ENCODE measurements around the gene PNPLA5.

The PNPLA5 gene

DNA sequence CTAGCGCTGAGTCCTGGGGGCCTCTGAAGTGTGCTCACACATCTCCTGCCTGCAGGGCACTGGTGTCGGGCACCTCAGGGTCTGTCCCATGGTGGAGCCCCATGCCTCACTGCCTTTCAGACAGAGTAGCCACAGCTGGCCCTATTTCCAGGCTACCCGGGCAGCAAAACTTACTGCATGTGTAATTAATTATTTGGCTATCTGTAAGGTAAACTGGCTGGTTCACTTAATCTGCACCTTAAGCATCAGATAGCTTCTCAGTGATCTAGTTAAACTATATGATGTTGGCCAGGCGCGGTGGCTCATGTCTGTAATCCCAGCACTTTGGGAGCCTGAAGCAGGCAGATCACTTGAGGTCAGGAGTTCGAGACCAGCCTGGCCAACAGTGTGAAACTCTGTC is 37.1 kb upstream of the PNPLA5 start:
- no peak for DNase-seq (ENCODE audit: low read depth in 1 of 2, low spot score in 1 of 2)
- no peak overlapping the region for H3K4me3 ChIP-seq (replicated peaks; ENCODE audit: insufficient read depth, low read length)
- no peak overlapping the region for H3K27ac ChIP-seq (replicated peaks)
- peaks cover 10% of the 10 kb centered on the region for H3K27me3 ChIP-seq (ENCODE audit: insufficient read depth, poor library complexity, severe bottlenecking)
- TF ChIP-seq, protein P1, sequence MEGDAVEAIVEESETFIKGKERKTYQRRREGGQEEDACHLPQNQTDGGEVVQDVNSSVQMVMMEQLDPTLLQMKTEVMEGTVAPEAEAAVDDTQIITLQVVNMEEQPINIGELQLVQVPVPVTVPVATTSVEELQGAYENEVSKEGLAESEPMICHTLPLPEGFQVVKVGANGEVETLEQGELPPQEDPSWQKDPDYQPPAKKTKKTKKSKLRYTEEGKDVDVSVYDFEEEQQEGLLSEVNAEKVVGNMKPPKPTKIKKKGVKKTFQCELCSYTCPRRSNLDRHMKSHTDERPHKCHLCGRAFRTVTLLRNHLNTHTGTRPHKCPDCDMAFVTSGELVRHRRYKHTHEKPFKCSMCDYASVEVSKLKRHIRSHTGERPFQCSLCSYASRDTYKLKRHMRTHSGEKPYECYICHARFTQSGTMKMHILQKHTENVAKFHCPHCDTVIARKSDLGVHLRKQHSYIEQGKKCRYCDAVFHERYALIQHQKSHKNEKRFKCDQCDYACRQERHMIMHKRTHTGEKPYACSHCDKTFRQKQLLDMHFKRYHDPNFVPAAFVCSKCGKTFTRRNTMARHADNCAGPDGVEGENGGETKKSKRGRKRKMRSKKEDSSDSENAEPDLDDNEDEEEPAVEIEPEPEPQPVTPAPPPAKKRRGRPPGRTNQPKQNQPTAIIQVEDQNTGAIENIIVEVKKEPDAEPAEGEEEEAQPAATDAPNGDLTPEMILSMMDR (IDR thresholded peaks at IDR 0.05; ENCODE audit: insufficient read depth, low read length): no peak
- TF ChIP-seq POLR2AphosphoS5 (IDR thresholded peaks at IDR 0.05; ENCODE audit: low read depth): no peak

GRCh38 chr22:43928468-43928867 is 36.7 kb upstream of the PNPLA5 start:
- H3K27ac ChIP-seq (replicated peaks): no peak overlapping the region
- peak; percentile 40 to 76 for DNase-seq (ENCODE audit: low read depth in 1 of 2, low spot score in 1 of 2)
- no peak overlapping the region for H3K4me3 ChIP-seq (replicated peaks; ENCODE audit: insufficient read depth, low read length)
- TF ChIP-seq REST (IDR thresholded peaks at IDR 0.05; ENCODE audit: insufficient replicate concordance, low read depth) (no peak), GABPA (IDR thresholded peaks at IDR 0.05; ENCODE audit: low read depth) (no peak), SPI1 (IDR thresholded peaks at IDR 0.05; ENCODE audit: borderline replicate concordance, low read depth) (peak; percentile 44; the same call in 1 of the 2 replicates)
- H3K27me3 ChIP-seq (ENCODE audit: insufficient read depth, poor library complexity, severe bottlenecking): peaks cover 13% of the 10 kb centered on the region

GRCh38 chr22:43926349-43926710 is 34.5 kb upstream of the PNPLA5 start:
- Histone ChIP-seq H3K27ac (replicated peaks) (no peak overlapping the region), H3K4me3 (replicated peaks; ENCODE audit: insufficient read depth, low read length) (no peak overlapping the region), H3K27me3 (ENCODE audit: insufficient read depth, poor library complexity, severe bottlenecking) (peaks cover 17% of the 10 kb centered on the region)
- TF ChIP-seq POLR2AphosphoS5 (IDR thresholded peaks at IDR 0.05; ENCODE audit: low read depth): no peak
- TF ChIP-seq SPI1 (IDR thresholded peaks at IDR 0.05; ENCODE audit: borderline replicate concordance, low read depth): no peak
- TF ChIP-seq, protein P1 (IDR thresholded peaks at IDR 0.05; ENCODE audit: insufficient read depth, low read length): no peak
- no peak for TF ChIP-seq GABPA (IDR thresholded peaks at IDR 0.05; ENCODE audit: low read depth)
- TF ChIP-seq REST (IDR thresholded peaks at IDR 0.05; ENCODE audit: insufficient replicate concordance, low read depth): no peak
- DNase-seq (ENCODE audit: low read depth in 1 of 2, low spot score in 1 of 2): no peak

DNA sequence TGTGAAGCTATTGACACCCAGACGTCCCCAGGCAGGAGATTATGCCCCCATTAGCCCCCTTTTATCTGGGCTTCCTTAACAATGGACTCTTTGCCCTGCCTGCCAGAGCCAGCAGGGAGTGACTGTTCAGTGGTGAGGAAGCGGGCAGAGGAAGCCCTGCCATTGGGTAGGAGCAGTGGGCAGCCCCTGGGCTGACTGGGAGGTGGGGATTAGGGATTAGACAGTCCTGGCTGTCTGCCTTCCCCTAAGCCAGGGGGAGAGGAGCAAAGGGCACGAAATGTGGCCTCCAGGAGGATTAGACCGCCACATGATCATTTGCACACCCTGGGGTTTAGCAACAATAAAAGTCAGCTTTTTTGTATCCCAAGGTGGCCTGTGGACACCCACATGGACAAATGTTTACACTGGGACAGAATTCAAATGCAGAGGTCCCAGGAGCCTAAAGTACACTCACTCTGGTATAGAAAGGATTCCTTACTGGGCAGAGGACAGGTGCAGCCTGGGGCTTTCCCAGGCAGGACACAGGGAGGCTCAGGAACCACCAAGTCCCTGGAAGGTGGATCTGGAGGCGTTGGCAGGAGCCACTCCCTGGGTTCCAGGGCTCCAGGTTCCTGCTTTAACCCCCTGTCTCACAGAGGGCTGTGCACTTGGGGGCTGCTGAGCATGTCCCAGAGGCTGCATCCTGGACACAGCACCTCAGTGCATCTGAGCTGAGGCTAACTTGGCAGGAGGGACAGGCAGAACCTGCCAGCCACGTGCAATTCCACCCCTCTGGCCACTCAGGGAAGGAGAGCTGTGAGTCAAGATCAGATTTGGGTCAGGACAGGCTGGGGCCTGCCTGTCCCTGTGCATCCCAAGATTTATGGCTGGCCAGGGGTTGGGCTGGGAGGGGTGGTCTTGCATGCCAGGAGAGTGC is 33.9 kb upstream of the PNPLA5 start:
- Histone ChIP-seq H3K27ac (replicated peaks) (no peak overlapping the region), H3K4me3 (replicated peaks; ENCODE audit: insufficient read depth, low read length) (no peak overlapping the region), H3K27me3 (ENCODE audit: insufficient read depth, poor library complexity, severe bottlenecking) (peaks cover 17% of the 10 kb centered on the region)
- TF ChIP-seq REST (IDR thresholded peaks at IDR 0.05; ENCODE audit: insufficient replicate concordance, low read depth) (no peak), GABPA (IDR thresholded peaks at IDR 0.05; ENCODE audit: low read depth) (no peak), POLR2AphosphoS5 (IDR thresholded peaks at IDR 0.05; ENCODE audit: low read depth) (no peak), SPI1 (IDR thresholded peaks at IDR 0.05; ENCODE audit: borderline replicate concordance, low read depth) (no peak)
- TF ChIP-seq, protein P1 (IDR thresholded peaks at IDR 0.05; ENCODE audit: insufficient read depth, low read length): no peak
- DNase-seq (ENCODE audit: low read depth in 1 of 2, low spot score in 1 of 2): no peak

All from HL-60 (cell line).